Esophagus squamous epithelium (tissue), 5 donors: Measurements from ENCODE around the gene HBA2. TPM values are rescaled to one million over a fixed set of nuclear protein-coding genes. Genes with fewer than 3 reads are reported as not detected.
A peak's percentile ranks its signal among the peaks of the same experiment; 100 is the strongest.
"Not testable (repeated sequence)": the region's sequence is repeated elsewhere in the genome, so short reads cannot be mapped to it uniquely, and the experiment has no call there.

Experiments used
- DNase-seq: peaks from one replicate; lab custom pipeline; 2025; lab: John Stamatoyannopoulos, UW
- H3K27ac ChIP-seq, 4 donors: fragments of 200-600 bp; sonication (generic); one replicate each; pipeline ENCODE4 v1.5.1; 2016 to 2019; ENCODE audit warnings: mild to moderate bottlenecking in 1 of 4
- H3K27me3 ChIP-seq, 4 donors: fragments of 200-600 bp; sonication (generic); 1 replicate in 3 of 4; 2 replicates in 1 of 4; pipeline versions ENCODE4 v1.5.1 to v1.6.0; 2017 to 2021; ENCODE audit warnings: antibody characterized with exemption in 1 of 4
- H3K36me3 ChIP-seq, 3 donors: fragments of 200-600 bp; sonication (generic); one replicate each; pipeline ENCODE4 v1.5.1; 2016 to 2019
- H3K4me1 ChIP-seq, 3 donors: fragments of 200-600 bp; sonication (generic); one replicate each; pipeline ENCODE4 v1.5.1; 2017 to 2019
- H3K4me3 ChIP-seq, 4 donors: fragments of 200-600 bp; sonication (generic); 1 replicate in 3 of 4; 2 replicates in 1 of 4; pipeline ENCODE4 v1.5.1; 2016 to 2019; ENCODE audit warnings: mild to moderate bottlenecking in 2 of 4, moderate library complexity in 1 of 4
- H3K9me3 ChIP-seq, 3 donors: fragments of 200-600 bp; sonication (generic); one replicate each; pipeline ENCODE4 v1.5.1; 2016 to 2019
- POLR2A ChIP-seq, 4 donors: fragments of 450-650 bp; IDR thresholded peaks; one replicate each; pipeline ENCODE4 v1.6.1; 2017; ENCODE audit warnings: antibody characterized with exemption in 4 of 4, mild to moderate bottlenecking in 4 of 4, moderate library complexity in 3 of 4
- whole genome bisulfite sequencing, 2 donors: methylation state at CpG; one replicate each; pipeline ENCODE4 v1.1.5; 2018; 5-methylcytosine and 5-hydroxymethylcytosine counted together
- intact Hi-C: fragments of 100-400 bp; cut with DNase I; formaldehyde crosslinking; loops from one replicate; pipeline ENCODE4 v1.15.0; 2022
- total RNA-seq, 4 donors: library from RNA; depleted of rRNA; stranded (reverse); fragments of >200 nt; gene quantifications; one replicate each; pipeline ENCODE4 v1.1.0, GENCODE V29; 2016
- TF ChIP-seq, protein P1 (sequence below), 6 experiments: fragments of 450-650 bp in 4 of 6; fragments of 200-600 bp in 2 of 6; sonication (generic) in 2 of 6; IDR thresholded peaks; one replicate each; pipeline ENCODE4 v1.5.1; 2016 to 2019; ENCODE audit warnings: antibody characterized with exemption in 6 of 6, mild to moderate bottlenecking in 4 of 6, moderate library complexity in 4 of 6
- donor health status: DM: yes; HTN: yes; CAD: no.

The HBA2 gene
- total RNA-seq, 4 donors from 2014 or later = 4.7 to 5.0 TPM; not detected in 2

DNA sequence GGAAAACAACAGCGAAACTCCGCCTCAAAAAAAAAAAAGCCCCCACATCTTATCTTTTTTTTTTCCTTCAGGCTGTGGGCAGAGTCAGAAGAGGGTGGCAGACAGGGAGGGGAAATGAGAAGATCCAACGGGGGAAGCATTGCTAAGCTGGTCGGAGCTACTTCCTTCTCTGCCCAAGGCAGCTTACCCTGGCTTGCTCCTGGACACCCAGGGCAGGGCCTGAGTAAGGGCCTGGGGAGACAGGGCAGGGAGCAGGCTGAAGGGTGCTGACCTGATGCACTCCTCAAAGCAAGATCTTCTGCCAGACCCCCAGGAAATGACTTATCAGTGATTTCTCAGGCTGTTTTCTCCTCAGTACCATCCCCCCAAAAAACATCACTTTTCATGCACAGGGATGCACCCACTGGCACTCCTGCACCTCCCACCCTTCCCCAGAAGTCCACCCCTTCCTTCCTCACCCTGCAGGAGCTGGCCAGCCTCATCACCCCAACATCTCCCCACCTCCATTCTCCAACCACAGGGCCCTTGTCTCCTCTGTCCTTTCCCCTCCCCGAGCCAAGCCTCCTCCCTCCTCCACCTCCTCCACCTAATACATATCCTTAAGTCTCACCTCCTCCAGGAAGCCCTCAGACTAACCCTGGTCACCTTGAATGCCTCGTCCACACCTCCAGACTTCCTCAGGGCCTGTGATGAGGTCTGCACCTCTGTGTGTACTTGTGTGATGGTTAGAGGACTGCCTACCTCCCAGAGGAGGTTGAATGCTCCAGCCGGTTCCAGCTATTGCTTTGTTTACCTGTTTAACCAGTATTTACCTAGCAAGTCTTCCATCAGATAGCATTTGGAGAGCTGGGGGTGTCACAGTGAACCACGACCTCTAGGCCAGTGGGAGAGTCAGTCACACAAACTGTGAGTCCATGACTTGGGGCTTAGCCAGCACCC lies 2.6 kb downstream of the HBA2 start:
- no peaks in the 10 kb centered on the region for H3K9me3 ChIP-seq
- H3K27ac ChIP-seq = no peak overlapping the region
- intact Hi-C loops = no loop called here
- 12 to 21% methylated on average over 7 of the region's 8 CpGs for WGBS, 2 donors
- no peak overlapping the region for H3K4me3 ChIP-seq
- H3K27me3 ChIP-seq = peaks cover 3 to 85% (median 45%) of the 10 kb centered on the region in 4 donors
- TF ChIP-seq, protein P1, sequence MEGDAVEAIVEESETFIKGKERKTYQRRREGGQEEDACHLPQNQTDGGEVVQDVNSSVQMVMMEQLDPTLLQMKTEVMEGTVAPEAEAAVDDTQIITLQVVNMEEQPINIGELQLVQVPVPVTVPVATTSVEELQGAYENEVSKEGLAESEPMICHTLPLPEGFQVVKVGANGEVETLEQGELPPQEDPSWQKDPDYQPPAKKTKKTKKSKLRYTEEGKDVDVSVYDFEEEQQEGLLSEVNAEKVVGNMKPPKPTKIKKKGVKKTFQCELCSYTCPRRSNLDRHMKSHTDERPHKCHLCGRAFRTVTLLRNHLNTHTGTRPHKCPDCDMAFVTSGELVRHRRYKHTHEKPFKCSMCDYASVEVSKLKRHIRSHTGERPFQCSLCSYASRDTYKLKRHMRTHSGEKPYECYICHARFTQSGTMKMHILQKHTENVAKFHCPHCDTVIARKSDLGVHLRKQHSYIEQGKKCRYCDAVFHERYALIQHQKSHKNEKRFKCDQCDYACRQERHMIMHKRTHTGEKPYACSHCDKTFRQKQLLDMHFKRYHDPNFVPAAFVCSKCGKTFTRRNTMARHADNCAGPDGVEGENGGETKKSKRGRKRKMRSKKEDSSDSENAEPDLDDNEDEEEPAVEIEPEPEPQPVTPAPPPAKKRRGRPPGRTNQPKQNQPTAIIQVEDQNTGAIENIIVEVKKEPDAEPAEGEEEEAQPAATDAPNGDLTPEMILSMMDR (IDR thresholded peaks at IDR 0.05) = no peak
- no peak for TF ChIP-seq POLR2A (IDR thresholded peaks at IDR 0.05)
- H3K36me3 ChIP-seq = no peaks in the 10 kb centered on the region
- no peak for DNase-seq
- peaks cover 0 to 24% (median 4%) of the 10 kb centered on the region in 3 donors for H3K4me1 ChIP-seq

DNA sequence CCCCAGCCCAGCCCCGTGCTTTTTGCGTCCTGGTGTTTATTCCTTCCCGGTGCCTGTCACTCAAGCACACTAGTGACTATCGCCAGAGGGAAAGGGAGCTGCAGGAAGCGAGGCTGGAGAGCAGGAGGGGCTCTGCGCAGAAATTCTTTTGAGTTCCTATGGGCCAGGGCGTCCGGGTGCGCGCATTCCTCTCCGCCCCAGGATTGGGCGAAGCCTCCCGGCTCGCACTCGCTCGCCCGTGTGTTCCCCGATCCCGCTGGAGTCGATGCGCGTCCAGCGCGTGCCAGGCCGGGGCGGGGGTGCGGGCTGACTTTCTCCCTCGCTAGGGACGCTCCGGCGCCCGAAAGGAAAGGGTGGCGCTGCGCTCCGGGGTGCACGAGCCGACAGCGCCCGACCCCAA lies 3.3 kb downstream of the HBA2 start:
- H3K4me1 ChIP-seq = peaks cover 7 to 31% (median 11%) of the 10 kb centered on the region in 3 donors
- H3K9me3 ChIP-seq, DNase-seq, H3K36me3 ChIP-seq, intact Hi-C loops, H3K27ac ChIP-seq: not testable (repeated sequence)
- H3K27me3 ChIP-seq = peaks cover 5 to 85% (median 44%) of the 10 kb centered on the region in 4 donors
- peak overlapping the region in 1 of 4 donors; percentile 32 for H3K4me3 ChIP-seq
- WGBS, 2 donors = no CpG with 5 or more reads among the region's 39 CpGs

DNA sequence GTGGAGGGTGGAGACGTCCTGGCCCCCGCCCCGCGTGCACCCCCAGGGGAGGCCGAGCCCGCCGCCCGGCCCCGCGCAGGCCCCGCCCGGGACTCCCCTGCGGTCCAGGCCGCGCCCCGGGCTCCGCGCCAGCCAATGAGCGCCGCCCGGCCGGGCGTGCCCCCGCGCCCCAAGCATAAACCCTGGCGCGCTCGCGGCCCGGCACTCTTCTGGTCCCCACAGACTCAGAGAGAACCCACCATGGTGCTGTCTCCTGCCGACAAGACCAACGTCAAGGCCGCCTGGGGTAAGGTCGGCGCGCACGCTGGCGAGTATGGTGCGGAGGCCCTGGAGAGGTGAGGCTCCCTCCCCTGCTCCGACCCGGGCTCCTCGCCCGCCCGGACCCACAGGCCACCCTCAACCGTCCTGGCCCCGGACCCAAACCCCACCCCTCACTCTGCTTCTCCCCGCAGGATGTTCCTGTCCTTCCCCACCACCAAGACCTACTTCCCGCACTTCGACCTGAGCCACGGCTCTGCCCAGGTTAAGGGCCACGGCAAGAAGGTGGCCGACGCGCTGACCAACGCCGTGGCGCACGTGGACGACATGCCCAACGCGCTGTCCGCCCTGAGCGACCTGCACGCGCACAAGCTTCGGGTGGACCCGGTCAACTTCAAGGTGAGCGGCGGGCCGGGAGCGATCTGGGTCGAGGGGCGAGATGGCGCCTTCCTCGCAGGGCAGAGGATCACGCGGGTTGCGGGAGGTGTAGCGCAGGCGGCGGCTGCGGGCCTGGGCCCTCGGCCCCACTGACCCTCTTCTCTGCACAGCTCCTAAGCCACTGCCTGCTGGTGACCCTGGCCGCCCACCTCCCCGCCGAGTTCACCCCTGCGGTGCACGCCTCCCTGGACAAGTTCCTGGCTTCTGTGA lies 4.1 kb downstream of the HBA2 start, which contains the start of gene HBA1:
TSS of gene HBA1 (plus strand) at position 204 of the 906 bp plus-strand sequence. CDS start at position 241, 37 bp downstream.
- no CpG with 5 or more reads among the region's 88 CpGs for WGBS, 2 donors
- Histone ChIP-seq H3K4me1 (peaks cover 13 to 38% (median 16%) of the 10 kb centered on the region in 3 donors), H3K4me3 (peak within 1 kb of the TSS in 1 of 4 donors; percentile 38), H3K27me3 (peaks cover 5 to 82% (median 38%) of the 10 kb centered on the region in 4 donors)
- intact Hi-C loops, DNase-seq, H3K36me3 ChIP-seq, H3K9me3 ChIP-seq, H3K27ac ChIP-seq: not testable (repeated sequence)

DNA sequence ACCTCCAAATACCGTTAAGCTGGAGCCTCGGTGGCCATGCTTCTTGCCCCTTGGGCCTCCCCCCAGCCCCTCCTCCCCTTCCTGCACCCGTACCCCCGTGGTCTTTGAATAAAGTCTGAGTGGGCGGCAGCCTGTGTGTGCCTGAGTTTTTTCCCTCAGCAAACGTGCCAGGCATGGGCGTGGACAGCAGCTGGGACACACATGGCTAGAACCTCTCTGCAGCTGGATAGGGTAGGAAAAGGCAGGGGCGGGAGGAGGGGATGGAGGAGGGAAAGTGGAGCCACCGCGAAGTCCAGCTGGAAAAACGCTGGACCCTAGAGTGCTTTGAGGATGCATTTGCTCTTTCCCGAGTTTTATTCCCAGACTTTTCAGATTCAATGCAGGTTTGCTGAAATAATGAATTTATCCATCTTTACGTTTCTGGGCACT lies 4.7 kb downstream of the HBA2 start:
- Histone ChIP-seq H3K27ac (no peak overlapping the region), H3K36me3 (no peaks in the 10 kb centered on the region), H3K4me1 (peaks cover 13 to 39% (median 16%) of the 10 kb centered on the region in 3 donors), H3K9me3 (no peaks in the 10 kb centered on the region), H3K4me3 (no peak overlapping the region), H3K27me3 (peaks cover 5 to 77% (median 38%) of the 10 kb centered on the region in 4 donors)
- TF ChIP-seq, protein P1 (IDR thresholded peaks at IDR 0.05) = no peak
- TF ChIP-seq POLR2A (IDR thresholded peaks at IDR 0.05) = no peak
- no peak for DNase-seq
- 3 to 11% methylated on average over 6 to 7 of the region's 13 CpGs for WGBS, 2 donors
- intact Hi-C loops = no loop called here

DNA sequence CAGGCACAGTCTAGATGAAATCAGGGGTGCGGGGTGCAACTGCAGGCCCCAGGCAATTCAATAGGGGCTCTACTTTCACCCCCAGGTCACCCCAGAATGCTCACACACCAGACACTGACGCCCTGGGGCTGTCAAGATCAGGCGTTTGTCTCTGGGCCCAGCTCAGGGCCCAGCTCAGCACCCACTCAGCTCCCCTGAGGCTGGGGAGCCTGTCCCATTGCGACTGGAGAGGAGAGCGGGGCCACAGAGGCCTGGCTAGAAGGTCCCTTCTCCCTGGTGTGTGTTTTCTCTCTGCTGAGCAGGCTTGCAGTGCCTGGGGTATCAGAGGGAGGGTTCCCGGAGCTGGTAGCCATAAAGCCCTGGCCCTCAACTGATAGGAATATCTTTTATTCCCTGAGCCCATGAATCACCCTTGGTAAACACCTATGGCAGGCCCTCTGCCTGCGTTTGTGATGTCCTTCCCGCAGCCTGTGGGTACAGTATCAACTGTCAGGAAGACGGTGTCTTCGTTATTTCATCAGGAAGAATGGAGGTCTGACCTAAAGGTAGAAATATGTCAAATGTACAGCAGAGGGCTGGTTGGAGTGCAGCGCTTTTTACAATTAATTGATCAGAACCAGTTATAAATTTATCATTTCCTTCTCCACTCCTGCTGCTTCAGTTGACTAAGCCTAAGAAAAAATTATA lies 5.4 kb downstream of the HBA2 start:
- Histone ChIP-seq H3K27me3 (peaks cover 5 to 76% (median 38%) of the 10 kb centered on the region in 4 donors), H3K4me1 (peaks cover 13 to 39% (median 16%) of the 10 kb centered on the region in 3 donors), H3K4me3 (no peak overlapping the region), H3K36me3 (no peaks in the 10 kb centered on the region), H3K9me3 (no peaks in the 10 kb centered on the region), H3K27ac (no peak overlapping the region)
- no peak for DNase-seq
- intact Hi-C loops = no loop called here
- 50 to 64% methylated on average over 7 of the region's 11 CpGs for WGBS, 2 donors
- TF ChIP-seq, protein P1 (IDR thresholded peaks at IDR 0.05) = no peak
- TF ChIP-seq POLR2A (IDR thresholded peaks at IDR 0.05) = no peak
